Muscle of leg (tissue), 11 donors: ENCODE measurements around the gene SHLD1. TPM values are rescaled to one million over a fixed set of nuclear protein-coding genes. Genes with fewer than 3 reads are reported as not detected.
A peak's percentile ranks its signal among the peaks of the same experiment; 100 is the strongest.
"Not testable (repeated sequence)": the region's sequence is repeated elsewhere in the genome, so short reads cannot be mapped to it uniquely, and the experiment has no call there.

Source experiments
- DNase-seq: peaks from one replicate; pipeline ENCODE4 v3.0.0; 2013
- H3K27ac ChIP-seq: one replicate; pipeline ENCODE4 v1.5.1; 2013; ENCODE audit warnings: mild to moderate bottlenecking, low read length, control low read depth
- H3K27me3 ChIP-seq: one replicate; pipeline ENCODE4 v1.6.1; 2013; ENCODE audit warnings: low read length; ENCODE audit not compliant: control insufficient read depth, insufficient read depth
- H3K36me3 ChIP-seq: one replicate; pipeline ENCODE4 v1.6.1; 2013; ENCODE audit warnings: low read length; ENCODE audit not compliant: control insufficient read depth, insufficient read depth
- H3K4me1 ChIP-seq: one replicate; pipeline ENCODE4 v1.6.1; 2013; ENCODE audit warnings: low read length; ENCODE audit not compliant: control insufficient read depth, insufficient read depth
- H3K4me3 ChIP-seq: one replicate; pipeline ENCODE4 v1.5.1; 2013; ENCODE audit warnings: low read length, control low read depth
- H3K9me3 ChIP-seq: replicated peaks from 2 replicates; pipeline ENCODE4 v1.6.1; 2013; ENCODE audit warnings: low read depth, low read length; ENCODE audit not compliant: control insufficient read depth
- WGBS: methylation state at CpG from one replicate; pipeline ENCODE4 v1.1.5; 2013; ENCODE audit warnings: missing lambda C conversion rate; ENCODE audit not compliant: insufficient coverage; 5-methylcytosine and 5-hydroxymethylcytosine counted together
- polyA plus RNA-seq, 8 donors: library from polyadenylated mRNA; unstranded; fragments of 120-200 nt; gene quantifications; one replicate each; pipeline versions ENCODE4 v1.2.1 to v1.2.3, GENCODE V29; 2013; ENCODE audit warnings: inconsistent platforms in 1 of 8, low replicate concordance in 1 of 8; ENCODE audit not compliant: insufficient read length in 8 of 8, insufficient read depth in 1 of 8
- total RNA-seq: library from RNA; stranded (reverse); fragments of 120-200 nt; gene quantifications from one replicate; pipeline ENCODE4 v1.2.4, GENCODE V29; 2013

Gene SHLD1
- total and polyA plus RNA-seq, 9 donors = 4.3 to 8.0 (median 6.1) TPM

GRCh38 chr20:5788385-5788895 lies 38.2 kb downstream of the SHLD1 start:
- H3K36me3 ChIP-seq = peaks cover 2% of the 10 kb centered on the region
- no CpG with 5 or more reads among the region's 3 CpGs for WGBS
- no peak overlapping the region for H3K27ac ChIP-seq
- peaks cover 6% of the 10 kb centered on the region for H3K4me1 ChIP-seq
- no peaks in the 10 kb centered on the region for H3K27me3 ChIP-seq
- DNase-seq = peak; percentile 91
- no peaks in the 10 kb centered on the region for H3K9me3 ChIP-seq
- no peak overlapping the region for H3K4me3 ChIP-seq

- Histone ChIP-seq H3K4me1 (peaks cover 6% of the 10 kb centered on the region), H3K27ac (no peak overlapping the region), H3K27me3 (no peaks in the 10 kb centered on the region), H3K36me3 (peaks cover 2% of the 10 kb centered on the region), H3K9me3 (no peaks in the 10 kb centered on the region), H3K4me3 (no peak overlapping the region)
- 80% methylated on average over 1 of the region's 2 CpGs for WGBS
- DNase-seq = no peak
These were observed 39.6 kb downstream of the SHLD1 start for GRCh38 chr20:5789827-5790226.

DNA sequence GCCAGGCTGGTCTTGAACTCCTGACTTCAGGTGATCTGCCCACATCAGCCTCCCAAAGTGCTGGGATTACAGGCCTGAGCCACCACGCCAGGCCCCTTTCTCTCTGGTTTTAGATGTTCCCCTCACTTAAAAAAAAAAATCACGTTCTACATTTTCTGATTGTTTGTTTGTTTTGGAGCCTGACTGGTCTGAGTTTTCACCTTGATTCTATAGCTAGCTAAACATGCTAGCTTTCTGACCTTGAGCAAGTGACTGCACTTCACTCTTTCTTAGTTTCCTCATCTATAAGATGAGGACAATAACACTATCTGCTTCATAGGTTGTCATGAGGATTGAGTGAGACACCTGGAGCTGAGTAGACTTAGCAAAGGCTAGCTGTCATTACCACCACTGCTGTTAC lies 43.7 kb downstream of the SHLD1 start:
- Histone ChIP-seq H3K27ac (no peak overlapping the region), H3K27me3 (no peaks in the 10 kb centered on the region), H3K4me1 (no peaks in the 10 kb centered on the region), H3K4me3 (no peak overlapping the region), H3K9me3 (no peaks in the 10 kb centered on the region), H3K36me3 (no peaks in the 10 kb centered on the region)
- no CpG with 5 or more reads among the region's 2 CpGs for WGBS
- DNase-seq = no peak

GRCh38 chr20:5796331-5797040 lies 46.3 kb downstream of the SHLD1 start:
- no peak for DNase-seq
- H3K27me3 ChIP-seq = no peaks in the 10 kb centered on the region
- H3K27ac ChIP-seq = no peak overlapping the region
- WGBS = no CpG with 5 or more reads among the region's 8 CpGs
- no peaks in the 10 kb centered on the region for H3K9me3 ChIP-seq
- H3K4me3 ChIP-seq = no peak overlapping the region
- no peaks in the 10 kb centered on the region for H3K36me3 ChIP-seq
- H3K4me1 ChIP-seq = no peaks in the 10 kb centered on the region

DNA sequence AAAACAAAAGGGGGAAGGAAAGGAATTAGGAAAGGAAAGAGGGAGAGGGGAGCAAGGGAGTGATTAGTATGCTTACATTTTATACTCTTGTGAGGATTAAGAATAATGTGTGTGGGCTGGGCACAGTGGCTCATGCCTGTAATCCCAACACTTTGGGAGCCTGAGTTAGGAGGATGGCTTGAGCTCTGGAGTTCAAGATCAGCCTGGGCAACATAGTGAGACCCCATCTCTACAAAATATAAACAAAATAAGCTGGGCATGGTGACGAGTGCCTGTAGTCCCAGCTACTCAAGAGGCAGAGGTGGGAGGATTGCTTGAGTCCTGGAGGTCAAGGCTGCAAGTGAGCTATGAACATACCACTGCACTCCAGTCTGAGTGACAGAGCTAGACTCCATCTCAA lies 47.0 kb downstream of the SHLD1 start:
- H3K9me3 ChIP-seq = no peaks in the 10 kb centered on the region
- DNase-seq = no peak
- no peaks in the 10 kb centered on the region for H3K36me3 ChIP-seq
- no peak overlapping the region for H3K27ac ChIP-seq
- no peaks in the 10 kb centered on the region for H3K27me3 ChIP-seq
- H3K4me1 ChIP-seq = no peaks in the 10 kb centered on the region
- H3K4me3 ChIP-seq = no peak overlapping the region
- no CpG with 5 or more reads among the region's 1 CpG for WGBS

GRCh38 chr20:5797843-5798462 lies 47.8 kb downstream of the SHLD1 start:
- no peaks in the 10 kb centered on the region for H3K9me3 ChIP-seq
- 80% methylated on average over 1 of the region's 7 CpGs for WGBS

GRCh38 chr20:5803754-5804303 lies 53.6 kb downstream of the SHLD1 start:
- H3K4me3 ChIP-seq, H3K36me3 ChIP-seq, H3K9me3 ChIP-seq, DNase-seq, H3K27me3 ChIP-seq, H3K4me1 ChIP-seq, H3K27ac ChIP-seq: not testable (repeated sequence)
- WGBS = 92% methylated on average over 2 of the region's 13 CpGs

More at GRCh38 chr20:5797843-5798462, 47.8 kb downstream of the SHLD1 start:
- Histone ChIP-seq H3K4me3 (no peak overlapping the region), H3K27me3 (no peaks in the 10 kb centered on the region), H3K4me1 (no peaks in the 10 kb centered on the region), H3K36me3 (no peaks in the 10 kb centered on the region), H3K27ac (no peak overlapping the region)
- DNase-seq = peak; percentile 27

GRCh38 chr20:5806457-5807263 lies 56.5 kb downstream of the SHLD1 start:
- 88% methylated on average over 4 of the region's 7 CpGs for WGBS
- Histone ChIP-seq H3K4me1 (no peaks in the 10 kb centered on the region), H3K27me3 (no peaks in the 10 kb centered on the region), H3K27ac (no peak overlapping the region), H3K36me3 (no peaks in the 10 kb centered on the region), H3K9me3 (no peaks in the 10 kb centered on the region), H3K4me3 (no peak overlapping the region)
- no peak for DNase-seq

DNA sequence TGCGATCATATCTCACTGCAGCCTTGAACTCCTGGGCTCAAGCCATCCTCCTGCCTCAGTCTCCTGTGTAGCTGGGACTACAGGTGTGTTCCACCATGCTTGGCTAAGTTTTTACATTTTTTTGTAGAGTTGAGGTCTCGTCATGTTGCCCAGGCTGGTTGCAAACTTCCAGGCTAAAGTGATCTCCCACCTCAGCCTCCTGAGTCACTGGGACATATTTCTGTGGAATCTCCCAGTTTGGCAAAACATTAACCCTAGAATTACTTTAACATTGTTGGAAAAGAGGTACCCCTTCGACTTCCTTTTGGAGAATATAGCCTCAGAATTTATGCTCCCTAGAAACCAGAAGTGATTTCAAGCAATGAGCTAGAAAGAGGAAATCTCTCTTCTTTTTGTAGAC lies 57.2 kb downstream of the SHLD1 start:
- Histone ChIP-seq H3K27ac (no peak overlapping the region), H3K36me3 (no peaks in the 10 kb centered on the region), H3K27me3 (no peaks in the 10 kb centered on the region), H3K4me3 (no peak overlapping the region), H3K9me3 (no peaks in the 10 kb centered on the region), H3K4me1 (no peaks in the 10 kb centered on the region)
- WGBS = no CpG with 5 or more reads among the region's 3 CpGs
- no peak for DNase-seq

DNA sequence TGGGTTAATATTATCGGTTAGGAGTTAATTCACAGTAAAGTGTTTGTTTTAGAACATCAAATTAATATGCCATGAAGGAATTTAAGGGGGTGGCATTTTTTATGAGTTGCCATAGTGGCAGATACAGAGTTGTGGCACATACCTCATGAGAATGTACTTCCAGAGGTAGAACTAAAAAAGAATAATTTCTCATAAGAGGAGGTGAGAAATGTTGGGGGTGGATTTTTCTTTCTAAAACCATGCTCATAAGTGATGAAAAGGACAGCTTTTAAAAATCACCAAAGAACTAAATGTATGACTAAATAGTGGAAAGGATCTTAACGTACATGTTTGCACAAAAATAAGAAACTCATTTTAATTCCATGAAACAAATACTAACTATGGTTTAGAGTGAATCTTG lies 58.7 kb downstream of the SHLD1 start:
- no peak overlapping the region for H3K4me3 ChIP-seq
- H3K9me3 ChIP-seq = no peaks in the 10 kb centered on the region
- no peaks in the 10 kb centered on the region for H3K27me3 ChIP-seq
- WGBS = no CpG with 5 or more reads among the region's 2 CpGs
- no peaks in the 10 kb centered on the region for H3K4me1 ChIP-seq
- H3K27ac ChIP-seq = no peak overlapping the region
- DNase-seq = no peak
- no peaks in the 10 kb centered on the region for H3K36me3 ChIP-seq
